ENCODE data around the gene UNC5A.

Gene UNC5A

DNA sequence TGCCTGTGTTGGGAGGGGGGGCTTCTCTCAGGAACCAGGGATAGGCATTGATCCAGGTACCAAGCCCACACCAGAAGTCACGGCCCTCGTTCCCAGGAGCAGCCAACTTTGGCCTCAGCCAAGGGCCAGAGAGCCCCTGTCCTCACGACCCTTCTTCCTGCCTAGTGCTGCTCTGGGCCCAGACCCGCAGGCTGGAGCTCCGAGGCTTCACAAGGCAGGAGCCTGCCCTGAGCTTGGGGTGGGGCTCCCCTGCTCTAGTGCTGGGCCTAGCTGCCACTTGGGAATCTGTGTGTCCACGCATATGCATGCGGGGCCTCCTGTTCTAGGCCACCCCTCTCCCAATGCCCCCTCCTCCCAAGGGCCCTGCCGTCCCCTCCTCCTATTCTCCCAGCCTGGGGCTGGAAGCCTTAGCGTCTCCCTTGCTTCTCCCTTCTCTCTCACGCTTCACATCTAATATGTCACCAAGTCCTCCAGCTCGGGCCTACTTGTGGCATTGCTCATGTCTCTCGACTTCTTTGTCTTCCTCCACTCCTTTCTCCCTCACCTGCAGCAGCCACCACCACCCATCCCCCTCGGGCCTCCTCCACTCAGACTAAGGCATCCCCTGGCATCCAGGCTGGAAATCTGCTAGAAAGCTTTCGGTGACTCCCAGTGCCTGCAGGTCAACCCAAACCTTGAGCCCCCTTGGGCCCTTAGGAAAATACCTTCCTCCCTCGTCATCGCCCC lies 3.4 kb downstream of the UNC5A start:
- no peak for DNase-seq

DNA sequence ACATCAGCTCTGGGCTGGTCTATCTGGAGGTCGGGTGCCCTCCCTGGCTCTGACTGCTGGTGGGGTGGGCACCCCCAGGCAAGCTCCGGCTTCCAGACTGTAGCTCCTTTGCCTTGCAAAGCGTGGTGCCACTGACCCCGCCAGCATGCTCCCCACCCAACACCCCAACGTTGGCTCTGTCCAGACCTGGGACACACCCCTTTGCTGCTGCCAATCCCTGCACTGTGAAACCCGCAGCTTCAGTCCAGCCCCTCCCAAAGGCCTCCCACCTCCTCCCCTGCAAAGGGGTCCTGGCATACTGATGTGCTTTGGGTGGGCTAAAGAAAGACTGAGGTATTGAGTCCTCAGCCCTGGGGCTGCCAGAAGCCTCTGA lies 3.9 kb downstream of the UNC5A start:
- Histone ChIP-seq H4K20me1 (ENCODE audit: insufficient read depth, low read length) (peaks cover 2% of the 10 kb centered on the region; the same call in 1 of the 2 replicates), H3K36me3 (ENCODE audit: insufficient read depth, low read length) (no peaks in the 10 kb centered on the region), H3K9me3 (ENCODE audit: insufficient read depth, low read length, severe bottlenecking) (no peaks in the 10 kb centered on the region), H3K9ac (ENCODE audit: low read depth, low read length) (no peak overlapping the region), H2AFZ (ENCODE audit: low read depth, low read length) (no peak overlapping the region), H3K27me3 (ENCODE audit: insufficient read depth, low read length, poor library complexity) (no peaks in the 10 kb centered on the region), H3K27ac (ENCODE audit: low read length) (no peak overlapping the region), H3K4me3 (ENCODE audit: low read depth in 1 of 2, low read length in 2 of 2) (no peak overlapping the region), H3K4me2 (ENCODE audit: insufficient read depth, low read length) (no peak overlapping the region), H3K4me1 (ENCODE audit: insufficient read depth, low read length) (no peaks in the 10 kb centered on the region), H3K79me2 (ENCODE audit: insufficient read depth, low read length) (no peaks in the 10 kb centered on the region)
- DNase-seq: no peak
- no peak for TF ChIP-seq EZH2 (IDR thresholded peaks at IDR 0.05; ENCODE audit: borderline replicate concordance, low read depth, low read length, severe bottlenecking)
- TF ChIP-seq, protein P1, sequence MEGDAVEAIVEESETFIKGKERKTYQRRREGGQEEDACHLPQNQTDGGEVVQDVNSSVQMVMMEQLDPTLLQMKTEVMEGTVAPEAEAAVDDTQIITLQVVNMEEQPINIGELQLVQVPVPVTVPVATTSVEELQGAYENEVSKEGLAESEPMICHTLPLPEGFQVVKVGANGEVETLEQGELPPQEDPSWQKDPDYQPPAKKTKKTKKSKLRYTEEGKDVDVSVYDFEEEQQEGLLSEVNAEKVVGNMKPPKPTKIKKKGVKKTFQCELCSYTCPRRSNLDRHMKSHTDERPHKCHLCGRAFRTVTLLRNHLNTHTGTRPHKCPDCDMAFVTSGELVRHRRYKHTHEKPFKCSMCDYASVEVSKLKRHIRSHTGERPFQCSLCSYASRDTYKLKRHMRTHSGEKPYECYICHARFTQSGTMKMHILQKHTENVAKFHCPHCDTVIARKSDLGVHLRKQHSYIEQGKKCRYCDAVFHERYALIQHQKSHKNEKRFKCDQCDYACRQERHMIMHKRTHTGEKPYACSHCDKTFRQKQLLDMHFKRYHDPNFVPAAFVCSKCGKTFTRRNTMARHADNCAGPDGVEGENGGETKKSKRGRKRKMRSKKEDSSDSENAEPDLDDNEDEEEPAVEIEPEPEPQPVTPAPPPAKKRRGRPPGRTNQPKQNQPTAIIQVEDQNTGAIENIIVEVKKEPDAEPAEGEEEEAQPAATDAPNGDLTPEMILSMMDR (IDR thresholded peaks at IDR 0.05; ENCODE audit: borderline replicate concordance, extremely low read depth, low read length, poor library complexity, severe bottlenecking): no peak
- no peak for ATAC-seq (ENCODE audit: insufficient read depth, low read depth)

More for the DNA sequence above, 3.4 kb downstream of the UNC5A start:
- H3K4me2 ChIP-seq (ENCODE audit: insufficient read depth, low read length): no peak overlapping the region
- no peak overlapping the region for H3K9ac ChIP-seq (ENCODE audit: low read depth, low read length)
- TF ChIP-seq, protein P1 (IDR thresholded peaks at IDR 0.05; ENCODE audit: borderline replicate concordance, extremely low read depth, low read length, poor library complexity, severe bottlenecking): no peak
- no peak for TF ChIP-seq EZH2 (IDR thresholded peaks at IDR 0.05; ENCODE audit: borderline replicate concordance, low read depth, low read length, severe bottlenecking)
- no peak overlapping the region for H3K27ac ChIP-seq (ENCODE audit: low read length)
- H3K4me3 ChIP-seq (ENCODE audit: low read depth in 1 of 2, low read length in 2 of 2): no peak overlapping the region
- H3K36me3 ChIP-seq (ENCODE audit: insufficient read depth, low read length): no peaks in the 10 kb centered on the region
- no peaks in the 10 kb centered on the region for H3K27me3 ChIP-seq (ENCODE audit: insufficient read depth, low read length, poor library complexity)
- no peaks in the 10 kb centered on the region for H3K9me3 ChIP-seq (ENCODE audit: insufficient read depth, low read length, severe bottlenecking)
- peaks cover 2% of the 10 kb centered on the region; the same call in 1 of the 2 replicates for H4K20me1 ChIP-seq (ENCODE audit: insufficient read depth, low read length)
- no peaks in the 10 kb centered on the region for H3K79me2 ChIP-seq (ENCODE audit: insufficient read depth, low read length)
- no peak overlapping the region for H2AFZ ChIP-seq (ENCODE audit: low read depth, low read length)
- no peak for ATAC-seq (ENCODE audit: insufficient read depth, low read depth)
- H3K4me1 ChIP-seq (ENCODE audit: insufficient read depth, low read length): no peaks in the 10 kb centered on the region

DNA sequence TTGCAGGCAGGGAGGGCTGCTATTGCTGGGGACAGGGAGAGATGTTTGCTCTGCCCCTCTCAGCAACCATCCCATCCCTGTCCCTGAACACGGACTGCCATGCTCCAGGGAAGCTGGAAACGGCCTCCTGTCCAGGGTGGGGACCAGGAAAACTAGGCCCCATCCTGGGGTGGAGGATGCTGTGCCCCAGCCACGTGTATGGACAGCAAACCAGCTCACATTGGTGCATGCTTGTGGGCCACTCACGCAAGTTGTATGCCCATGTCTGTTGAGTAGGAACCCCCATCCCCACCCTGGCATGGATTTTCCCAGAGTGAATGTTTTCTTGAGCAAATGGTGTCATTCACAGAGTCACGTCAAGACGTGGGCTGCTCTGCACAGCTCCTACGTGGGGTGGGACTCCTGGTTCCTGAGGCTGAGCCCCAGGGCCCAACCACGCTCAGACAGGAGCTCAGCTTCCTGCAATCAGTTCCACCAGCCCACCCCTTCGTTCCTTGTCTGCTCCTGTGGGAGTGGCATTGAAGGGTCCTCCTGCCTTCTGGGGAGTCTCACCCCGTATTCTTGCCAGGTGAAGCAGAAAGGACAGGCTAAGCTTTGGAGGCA lies 4.6 kb downstream of the UNC5A start:
- ATAC-seq (ENCODE audit: insufficient read depth, low read depth) (no peak), DNase-seq (no peak)
- TF ChIP-seq EZH2 (IDR thresholded peaks at IDR 0.05; ENCODE audit: borderline replicate concordance, low read depth, low read length, severe bottlenecking): no peak
- TF ChIP-seq, protein P1 (IDR thresholded peaks at IDR 0.05; ENCODE audit: borderline replicate concordance, extremely low read depth, low read length, poor library complexity, severe bottlenecking): no peak
- Histone ChIP-seq H3K4me2 (ENCODE audit: insufficient read depth, low read length) (no peak overlapping the region), H3K9me3 (ENCODE audit: insufficient read depth, low read length, severe bottlenecking) (no peaks in the 10 kb centered on the region), H3K27ac (ENCODE audit: low read length) (no peak overlapping the region), H3K4me3 (ENCODE audit: low read depth in 1 of 2, low read length in 2 of 2) (no peak overlapping the region), H3K79me2 (ENCODE audit: insufficient read depth, low read length) (no peaks in the 10 kb centered on the region), H3K4me1 (ENCODE audit: insufficient read depth, low read length) (no peaks in the 10 kb centered on the region), H3K36me3 (ENCODE audit: insufficient read depth, low read length) (no peaks in the 10 kb centered on the region), H2AFZ (ENCODE audit: low read depth, low read length) (no peak overlapping the region), H3K9ac (ENCODE audit: low read depth, low read length) (no peak overlapping the region), H3K27me3 (ENCODE audit: insufficient read depth, low read length, poor library complexity) (no peaks in the 10 kb centered on the region), H4K20me1 (ENCODE audit: insufficient read depth, low read length) (peaks cover 2% of the 10 kb centered on the region; the same call in 1 of the 2 replicates)
